CD14-positive monocyte (primary cell): Measurements from ENCODE around the gene GPM6B. TPM values are rescaled to one million over a fixed set of nuclear protein-coding genes. Genes with fewer than 3 reads are reported as not detected.

Experiments
- DNase-seq, 3 donors: peaks; one replicate each; pipeline ENCODE4 v3.0.0-alpha.2; 2011 to 2022
- H2AFZ ChIP-seq: 2 replicates; pipeline ENCODE4 v1.6.0; 2012; ENCODE audit warnings: mild to moderate bottlenecking, low read depth, low read length, inconsistent platforms; ENCODE audit not compliant: insufficient read depth, poor library complexity, severe bottlenecking
- H3K27ac ChIP-seq, 2 donors: 1 replicate in 1 of 2; 2 replicates in 1 of 2; pipeline ENCODE4 v1.5.1; 2012 to 2013; ENCODE audit warnings: low read length in 2 of 2, control low read depth in 1 of 2, inconsistent platforms in 1 of 2, low read depth in 1 of 2, mild to moderate bottlenecking in 1 of 2
- H3K27me3 ChIP-seq, 2 donors: one replicate each; pipeline versions ENCODE4 v1.6.0 to v1.6.1; 2011 to 2013; ENCODE audit warnings: low read length in 2 of 2; ENCODE audit not compliant: control insufficient read depth in 2 of 2, insufficient read depth in 2 of 2
- H3K36me3 ChIP-seq, 2 donors: replicated peaks in 1 of 2; 1 replicate in 1 of 2; 2 replicates in 1 of 2; pipeline versions ENCODE4 v1.5.1 to v1.6.1; 2012 to 2013; ENCODE audit warnings: low read length in 2 of 2, control low read depth in 1 of 2, inconsistent platforms in 1 of 2, mild to moderate bottlenecking in 1 of 2; ENCODE audit not compliant: insufficient read depth in 2 of 2, control insufficient read depth in 1 of 2
- H3K4me1 ChIP-seq, 2 donors: 1 replicate in 1 of 2; 2 replicates in 1 of 2; pipeline versions ENCODE4 v1.5.1 to v1.6.1; 2012 to 2013; ENCODE audit warnings: low read length in 2 of 2, control low read depth in 1 of 2, inconsistent platforms in 1 of 2, mild to moderate bottlenecking in 1 of 2, moderate library complexity in 1 of 2; ENCODE audit not compliant: insufficient read depth in 2 of 2, control insufficient read depth in 1 of 2
- H3K4me2 ChIP-seq: replicated peaks from 2 replicates; pipeline ENCODE3; 2012; ENCODE audit warnings: low read length, moderate library complexity, mild to moderate bottlenecking; ENCODE audit not compliant: poor library complexity, severe bottlenecking; ENCODE audit errors: extremely low read depth
- H3K4me3 ChIP-seq, 3 experiments: fragments of 200-600 bp in 1 of 3; sonication (generic) in 1 of 3; replicated peaks in 1 of 3; 1 replicate in 2 of 3; 2 replicates in 1 of 3; pipeline ENCODE4 v1.5.1; 2011 to 2013; ENCODE audit warnings: low read length in 3 of 3, mild to moderate bottlenecking in 3 of 3, control low read depth in 2 of 3, low read depth in 2 of 3, inconsistent platforms in 1 of 3, moderate library complexity in 1 of 3
- H3K79me2 ChIP-seq: 2 replicates; pipeline ENCODE4 v1.6.0; 2012; ENCODE audit warnings: mild to moderate bottlenecking, control low read depth, inconsistent platforms, low read length, moderate library complexity; ENCODE audit not compliant: insufficient read depth
- H3K9ac ChIP-seq: 2 replicates; pipeline ENCODE4 v1.6.0; 2017; ENCODE audit warnings: low read length, mild to moderate bottlenecking; ENCODE audit not compliant: insufficient read depth, poor library complexity, severe bottlenecking
- H3K9me3 ChIP-seq, 2 donors: replicated peaks in 1 of 2; 1 replicate in 1 of 2; 2 replicates in 1 of 2; pipeline versions ENCODE4 v1.5.1 to v1.6.1; 2012 to 2013; ENCODE audit warnings: low read length in 2 of 2, control low read depth in 1 of 2; ENCODE audit not compliant: control insufficient read depth in 1 of 2, insufficient read depth in 1 of 2
- H4K20me1 ChIP-seq: 2 replicates; pipeline ENCODE4 v1.6.0; 2012; ENCODE audit warnings: mild to moderate bottlenecking, low read length, control low read depth, moderate library complexity; ENCODE audit not compliant: insufficient read depth
- H3K27ac Mint-ChIP-seq, 7 donors: one replicate each; pipeline ENCODE4 v1.8.0; 2020; ENCODE audit warnings: mild to moderate bottlenecking in 7 of 7, mixed read lengths in 7 of 7, moderate library complexity in 6 of 7, inconsistent platforms in 2 of 7
- H3K27me3 Mint-ChIP-seq, 3 donors: one replicate each; pipeline ENCODE4 v1.8.0; 2021 to 2022; ENCODE audit warnings: low read depth in 3 of 3, mild to moderate bottlenecking in 3 of 3, mixed read lengths in 3 of 3, moderate library complexity in 3 of 3, inconsistent platforms in 1 of 3
- H3K36me3 Mint-ChIP-seq, 2 donors: one replicate each; pipeline ENCODE4 v1.8.0; 2020; ENCODE audit warnings: mixed read lengths in 2 of 2, inconsistent platforms in 1 of 2, mild to moderate bottlenecking in 1 of 2
- H3K4me1 Mint-ChIP-seq: one replicate; pipeline ENCODE4 v1.8.0; 2020; ENCODE audit warnings: mild to moderate bottlenecking, mixed read lengths
- H3K4me3 Mint-ChIP-seq, 2 donors: one replicate each; pipeline ENCODE4 v1.8.0; 2020; ENCODE audit warnings: mild to moderate bottlenecking in 2 of 2, mixed read lengths in 2 of 2, moderate library complexity in 1 of 2
- H3K9me3 Mint-ChIP-seq, 7 donors: one replicate each; pipeline ENCODE4 v1.8.0; 2020 to 2022; ENCODE audit warnings: mixed read lengths in 7 of 7, mild to moderate bottlenecking in 6 of 7, moderate library complexity in 6 of 7, inconsistent platforms in 2 of 7
- CTCF ChIP-seq: fragments of 200-600 bp; IDR thresholded peaks from one replicate; pipeline ENCODE4 v1.8.0; 2022; ENCODE audit warnings: antibody characterized with exemption, mild to moderate bottlenecking
- WGBS: methylation state at CpG from one replicate; pipeline ENCODE4 v1.1.5; 2013; ENCODE audit warnings: missing lambda C conversion rate; ENCODE audit not compliant: insufficient coverage; 5-methylcytosine and 5-hydroxymethylcytosine counted together
- intact Hi-C, 2 donors: fragments of 100-400 bp; cut with micrococcal nuclease; formaldehyde crosslinking; loops; one replicate each; pipeline versions ENCODE4 v1.15.0 to v1.15.1; 2023
- polyA plus RNA-seq, 3 donors: library from polyadenylated mRNA; depleted of rRNA in 1 of 3; unstranded in 2 of 3; stranded (reverse) in 1 of 3; fragments of 300-500 nt in 2 of 3; fragments of >200 nt in 1 of 3; fragmentation: Illumina TruSeq in 2 of 3; gene quantifications; 1 replicate in 2 of 3; 2 replicates in 1 of 3; pipeline ENCODE4 v1.2.3, GENCODE V29; 2012 to 2021

Gene GPM6B
- polyA plus RNA-seq, 3 donors = not detected

GRCh38 chrX:13840121-13840520 lies 23.2 kb upstream of the GPM6B start:
- Histone ChIP-seq H3K36me3 (no peaks in the 10 kb centered on the region), H2AFZ (no peak overlapping the region), H3K4me3 (no peak overlapping the region), H3K4me2 (no peak overlapping the region), H3K27me3 (peaks cover 0 to 7% of the 10 kb centered on the region in 2 donors), H3K9ac (no peak overlapping the region), H4K20me1 (no peaks in the 10 kb centered on the region), H3K27ac (no peak overlapping the region), H3K4me1 (no peaks in the 10 kb centered on the region), H3K79me2 (no peaks in the 10 kb centered on the region), H3K9me3 (no peaks in the 10 kb centered on the region)
- Mint-ChIP-seq H3K4me1 (no peaks in the 10 kb centered on the region), H3K4me3 (no peak overlapping the region), H3K27me3 (peaks cover 0 to 8% (median 0%) of the 10 kb centered on the region in 3 donors), H3K9me3 (peaks cover 0 to 1% (median 0%) of the 10 kb centered on the region in 7 donors), H3K36me3 (no peaks in the 10 kb centered on the region), H3K27ac (no peak overlapping the region)
- no peak for TF ChIP-seq CTCF
- intact Hi-C loops = no loop called here
- no peak for DNase-seq
- no CpG with 5 or more reads among the region's 7 CpGs for WGBS

GRCh38 chrX:13837290-13837745 lies 20.4 kb upstream of the GPM6B start:
- H3K9me3 ChIP-seq = no peaks in the 10 kb centered on the region
- H3K27me3 ChIP-seq = peaks cover 0 to 9% of the 10 kb centered on the region in 2 donors
- no peak overlapping the region for H3K27ac ChIP-seq
- no peak overlapping the region for H2AFZ ChIP-seq
- Mint-ChIP-seq H3K9me3 (peaks cover 0 to 1% (median 0%) of the 10 kb centered on the region in 7 donors), H3K27me3 (peaks cover 0 to 6% (median 0%) of the 10 kb centered on the region in 3 donors), H3K36me3 (no peaks in the 10 kb centered on the region), H3K4me3 (no peak overlapping the region), H3K27ac (no peak overlapping the region), H3K4me1 (no peaks in the 10 kb centered on the region)
- H3K9ac ChIP-seq = no peak overlapping the region
- H4K20me1 ChIP-seq = no peaks in the 10 kb centered on the region
- intact Hi-C loops = no loop called here
- DNase-seq = no peak
- WGBS = no CpG with 5 or more reads among the region's 7 CpGs
- no peak overlapping the region for H3K4me2 ChIP-seq
- no peaks in the 10 kb centered on the region for H3K36me3 ChIP-seq
- no peaks in the 10 kb centered on the region for H3K79me2 ChIP-seq
- no peak for TF ChIP-seq CTCF
- H3K4me3 ChIP-seq = no peak overlapping the region
- H3K4me1 ChIP-seq = no peaks in the 10 kb centered on the region
